GM10847 (cell line): ENCODE measurements around the gene RSAD1.

Source experiments
- POLR2A ChIP-seq: IDR thresholded peaks from 2 replicates; pipeline ENCODE4 v1.6.1; 2011; ENCODE audit not compliant: insufficient read length; ENCODE audit errors: extremely low read depth

Gene RSAD1

DNA sequence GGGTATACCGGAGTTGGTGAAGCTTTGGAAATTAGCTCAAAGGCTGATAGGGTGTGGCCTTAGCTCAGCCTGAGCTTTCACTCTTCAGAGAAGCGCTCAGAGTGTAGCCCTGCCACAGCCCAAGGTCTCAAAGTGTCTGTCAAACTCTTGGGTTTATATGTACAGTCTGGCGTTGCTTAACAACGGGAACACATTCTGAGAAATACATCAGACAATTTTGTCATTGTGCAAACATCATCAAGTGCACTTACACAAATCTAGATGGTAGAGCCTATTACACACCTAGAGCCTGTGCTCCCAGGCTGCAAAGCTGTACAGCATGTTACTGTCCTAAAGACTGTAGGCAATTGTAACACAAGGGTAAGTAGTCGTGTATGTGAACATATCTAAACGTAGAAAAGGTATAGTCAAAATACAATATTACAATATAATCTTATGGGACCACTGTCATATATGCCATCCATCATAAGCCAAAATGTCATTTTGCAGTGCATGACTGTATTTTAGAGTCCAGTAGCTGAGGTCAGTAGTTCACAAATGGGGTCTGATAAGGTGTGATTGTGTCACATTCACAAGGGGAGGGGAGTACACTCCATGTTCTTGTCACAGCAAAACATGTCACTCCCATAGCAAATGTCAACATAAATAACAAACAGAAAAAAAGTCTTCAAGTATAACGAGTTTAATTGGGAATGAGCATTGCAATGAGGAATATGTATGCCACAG is 30.6 kb upstream of the RSAD1 start:
- no peak for TF ChIP-seq POLR2A

DNA sequence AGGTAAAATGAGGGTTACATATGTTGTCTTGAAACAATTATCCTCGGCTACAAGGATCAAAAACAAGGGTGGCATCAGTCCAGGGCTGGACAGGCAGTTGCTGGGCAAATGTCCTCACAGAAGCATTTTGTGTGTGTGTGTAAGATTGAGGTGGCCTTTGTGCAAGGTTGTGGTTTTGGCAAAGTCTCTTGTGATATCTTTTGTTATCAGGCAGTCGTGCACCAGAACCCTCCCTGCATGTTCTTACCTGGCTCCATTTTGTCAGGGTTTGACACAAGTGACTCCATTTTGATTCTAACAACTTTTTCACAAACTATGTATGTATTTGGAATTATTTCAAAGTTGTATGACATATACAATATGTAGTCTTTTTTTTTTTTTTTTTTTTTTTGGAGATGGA is 30.0 kb upstream of the RSAD1 start:
- TF ChIP-seq POLR2A: no peak

DNA sequence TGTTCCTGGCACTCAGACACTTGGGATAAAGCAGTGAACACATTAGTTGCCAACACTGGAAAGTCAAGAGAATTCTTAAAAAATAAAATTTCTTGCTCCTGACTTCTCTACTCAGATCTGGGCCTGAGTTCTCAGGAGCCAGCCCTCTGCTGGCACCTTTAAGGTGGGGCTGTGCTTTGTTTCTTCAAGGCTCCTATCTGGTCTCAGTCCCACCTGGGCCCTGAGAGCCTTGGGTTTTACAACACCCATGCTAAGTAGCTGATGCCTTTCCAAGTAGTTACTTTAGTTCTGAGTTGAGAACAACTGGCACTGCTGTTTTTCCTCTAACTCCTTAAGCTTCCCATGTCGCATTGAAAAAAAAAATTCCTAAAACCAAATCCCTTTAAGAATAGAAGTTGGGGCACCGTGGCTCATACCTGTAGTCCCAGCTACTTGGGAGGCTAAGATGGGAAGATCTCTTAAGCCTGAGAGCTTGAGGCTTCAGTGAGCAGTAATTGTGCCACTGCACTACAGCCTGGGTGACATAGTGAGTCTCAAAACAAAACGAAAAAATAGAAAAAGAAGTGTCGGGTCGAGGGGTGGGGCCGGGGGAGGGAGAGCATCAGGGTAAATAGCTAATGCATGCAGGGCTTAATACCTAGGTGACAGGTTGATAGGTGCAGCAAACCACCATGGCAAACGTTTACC is 26.6 kb upstream of the RSAD1 start:
- TF ChIP-seq POLR2A: no peak

DNA sequence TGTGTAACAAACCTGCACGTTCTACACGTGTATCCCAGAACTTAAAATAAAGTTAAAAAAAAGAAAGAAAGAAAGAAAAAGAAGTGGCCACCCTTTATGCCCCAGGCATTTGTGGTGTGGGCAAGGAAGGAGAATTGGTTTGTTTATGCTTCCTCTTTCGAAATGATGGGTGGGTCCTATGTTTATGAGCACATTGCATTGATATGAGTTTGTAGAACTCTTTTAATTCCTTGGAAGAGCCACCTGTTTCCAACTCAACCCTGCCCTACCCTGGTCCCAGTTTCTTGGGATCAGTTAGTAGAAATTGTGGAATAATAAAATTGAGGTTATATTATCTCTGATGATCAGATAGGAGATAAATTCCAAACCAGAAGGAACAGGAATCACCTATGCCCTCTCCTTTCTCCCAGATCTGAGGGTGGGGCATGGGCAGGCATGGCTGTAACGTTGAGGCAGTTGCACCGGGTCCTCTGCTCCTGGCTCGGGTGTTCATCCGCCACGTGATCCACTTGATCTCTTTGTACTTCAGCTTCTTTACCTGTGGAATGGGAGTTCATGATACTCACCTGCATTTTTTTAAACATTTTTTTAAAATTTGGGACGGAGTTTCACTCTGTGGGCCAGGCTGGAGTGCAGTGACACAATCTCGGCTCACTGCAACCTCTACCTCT is 25.9 kb upstream of the RSAD1 start:
- TF ChIP-seq POLR2A: no peak

DNA sequence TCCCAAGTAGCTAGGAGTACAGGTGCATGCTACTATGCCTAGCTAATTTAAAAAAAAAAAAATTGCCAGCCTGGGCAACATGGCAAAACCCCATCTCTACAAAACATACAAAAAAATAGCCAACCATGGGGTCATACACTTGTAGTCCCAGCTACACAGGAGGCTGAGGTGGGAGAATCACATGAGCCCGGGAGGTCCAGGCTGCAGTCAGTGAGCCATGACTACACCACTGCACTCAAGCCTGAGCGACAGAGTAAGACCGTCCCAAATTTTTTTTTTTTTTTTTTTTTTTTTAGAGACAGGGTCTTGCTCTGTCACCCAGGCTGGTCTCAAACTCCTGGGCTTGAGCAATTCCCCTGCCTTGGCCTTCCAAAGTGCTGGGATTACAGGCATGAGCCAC is 24.8 kb upstream of the RSAD1 start:
- TF ChIP-seq POLR2A: no peak

DNA sequence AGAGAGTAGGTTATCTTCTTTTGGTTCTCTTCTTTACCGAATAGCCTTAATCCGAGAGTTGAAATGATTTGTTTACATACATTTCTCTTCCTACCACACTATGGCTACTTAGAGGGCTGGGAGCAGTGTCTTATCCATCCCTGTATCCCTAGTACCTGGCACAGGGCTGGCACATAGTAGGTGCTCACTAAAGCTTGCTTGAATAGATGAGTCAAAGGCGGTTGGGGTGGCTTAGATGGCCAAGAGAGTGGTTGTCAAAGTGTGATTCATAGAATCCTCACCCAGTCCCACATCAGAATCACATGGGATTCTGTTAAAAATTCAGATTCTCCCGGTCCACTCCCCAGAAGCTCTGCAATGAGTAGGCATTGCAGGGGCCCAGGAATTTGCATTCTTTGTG is 21.0 kb upstream of the RSAD1 start:
- no peak for TF ChIP-seq POLR2A

DNA sequence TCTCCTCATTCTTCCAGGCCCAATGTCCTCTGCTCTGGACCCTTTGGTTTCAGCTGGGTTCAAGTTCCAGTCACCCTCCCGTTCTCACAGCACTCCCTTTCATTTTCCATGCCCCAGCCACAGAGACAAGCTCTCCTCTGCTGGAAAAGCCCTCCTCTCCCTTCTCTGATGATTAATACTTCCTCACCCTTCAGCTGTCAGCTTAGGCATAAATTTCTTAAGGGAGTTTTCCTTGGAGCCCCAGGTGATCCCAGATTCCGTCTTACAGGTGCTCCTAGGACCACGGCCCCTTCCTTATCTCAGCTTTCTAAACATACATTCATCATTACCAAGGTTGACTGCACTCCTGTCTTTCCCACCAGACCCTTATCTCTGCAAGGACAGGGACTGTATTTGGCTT is 20.4 kb upstream of the RSAD1 start:
- TF ChIP-seq POLR2A: no peak

DNA sequence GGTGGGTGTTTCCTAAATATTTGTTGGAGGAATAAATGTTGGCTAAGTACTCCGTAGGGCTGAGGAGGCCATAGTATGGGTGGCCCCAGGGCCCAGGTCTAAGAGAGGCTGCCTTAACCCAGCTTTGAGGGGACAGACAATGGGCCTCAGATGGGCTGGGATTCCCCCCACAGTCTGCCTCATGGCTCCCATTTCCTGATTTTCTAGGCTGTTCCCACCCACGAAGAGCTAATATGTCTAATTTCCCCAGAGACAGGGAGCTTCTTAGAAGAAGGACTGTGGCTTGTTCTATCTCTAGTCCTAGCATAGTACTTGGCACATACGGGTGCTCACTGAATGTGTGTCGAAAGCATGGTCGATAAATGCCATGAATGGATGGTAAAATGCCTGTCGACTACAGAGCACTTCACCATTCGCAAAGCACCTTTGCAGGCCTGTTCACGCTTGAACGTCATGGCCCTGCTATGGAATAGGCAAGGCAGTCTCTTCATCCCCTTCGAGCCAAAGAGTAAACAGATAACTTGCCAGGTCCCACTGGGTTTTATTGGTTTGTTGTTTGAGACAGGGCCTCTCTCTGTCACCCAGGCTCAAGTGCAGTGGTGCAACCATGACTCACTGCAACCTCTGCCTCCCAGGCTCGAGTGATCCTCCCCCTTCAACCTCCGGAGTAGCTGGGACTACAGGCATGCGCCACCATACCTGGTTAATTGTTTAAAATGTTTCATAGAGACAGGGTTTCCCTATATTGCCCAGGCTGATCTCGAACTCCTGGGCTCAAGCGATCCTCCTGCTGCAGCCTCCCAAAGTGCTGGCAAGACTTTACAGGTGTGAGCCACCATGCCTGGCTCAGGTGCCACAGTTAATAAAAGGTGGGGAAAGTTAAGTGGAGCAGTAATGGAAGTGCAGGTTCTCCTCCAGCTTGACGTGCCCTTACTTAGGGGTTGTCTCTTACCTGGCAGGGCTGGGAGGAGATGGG is 19.7 kb upstream of the RSAD1 start:
- TF ChIP-seq POLR2A: no peak

DNA sequence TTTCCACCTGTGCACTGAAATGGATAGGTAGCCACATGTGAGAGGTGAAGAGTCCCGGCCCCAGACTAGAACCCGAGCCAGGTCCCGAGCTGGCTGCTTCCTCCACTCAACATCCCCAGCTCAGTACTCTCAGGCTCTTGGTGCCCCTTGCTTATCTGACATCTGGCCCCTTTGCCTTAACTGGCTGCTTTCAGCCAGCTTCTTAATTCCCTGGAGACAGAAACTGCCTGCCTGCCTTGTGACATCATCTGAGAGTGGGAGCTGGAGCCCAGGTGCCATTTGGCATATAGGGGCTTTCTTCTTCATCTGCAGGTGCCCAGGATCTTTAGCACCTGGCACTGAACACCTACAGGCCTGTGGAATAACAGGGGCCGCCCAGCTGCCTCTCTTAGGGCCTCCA is 18.9 kb upstream of the RSAD1 start:
- no peak for TF ChIP-seq POLR2A

DNA sequence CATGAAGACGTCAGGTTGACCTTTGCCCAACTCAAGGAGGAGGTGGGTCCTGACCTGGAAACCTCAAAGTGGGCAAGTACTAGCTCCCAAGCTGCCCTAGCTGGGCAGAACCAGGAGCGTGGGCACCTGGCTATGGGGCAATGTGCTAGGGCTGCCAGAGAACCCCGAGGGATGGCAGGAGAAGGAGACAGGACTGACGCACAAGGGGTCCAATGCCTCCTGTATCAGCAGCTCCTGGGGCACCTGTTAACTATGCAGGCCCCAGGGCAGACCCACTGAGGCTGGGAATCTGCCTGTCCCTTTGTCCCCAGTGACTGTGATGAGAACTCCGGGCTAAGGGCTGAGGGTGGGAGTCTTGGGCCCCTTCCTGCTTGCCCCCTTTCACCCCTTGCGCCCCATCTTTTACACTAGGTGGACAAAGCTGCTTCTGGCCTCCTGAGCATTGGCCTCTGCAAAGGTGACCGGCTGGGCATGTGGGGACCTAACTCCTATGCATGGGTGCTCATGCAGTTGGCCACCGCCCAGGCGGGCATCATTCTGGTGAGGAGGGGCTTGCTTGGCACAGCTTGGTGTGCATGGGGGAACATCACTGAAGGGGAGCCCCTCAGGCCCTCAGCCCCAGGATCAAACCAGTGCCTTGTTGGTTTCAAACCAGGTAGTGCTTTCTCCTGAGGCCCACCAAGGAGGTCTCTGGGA is 17.7 kb upstream of the RSAD1 start:
- no peak for TF ChIP-seq POLR2A

DNA sequence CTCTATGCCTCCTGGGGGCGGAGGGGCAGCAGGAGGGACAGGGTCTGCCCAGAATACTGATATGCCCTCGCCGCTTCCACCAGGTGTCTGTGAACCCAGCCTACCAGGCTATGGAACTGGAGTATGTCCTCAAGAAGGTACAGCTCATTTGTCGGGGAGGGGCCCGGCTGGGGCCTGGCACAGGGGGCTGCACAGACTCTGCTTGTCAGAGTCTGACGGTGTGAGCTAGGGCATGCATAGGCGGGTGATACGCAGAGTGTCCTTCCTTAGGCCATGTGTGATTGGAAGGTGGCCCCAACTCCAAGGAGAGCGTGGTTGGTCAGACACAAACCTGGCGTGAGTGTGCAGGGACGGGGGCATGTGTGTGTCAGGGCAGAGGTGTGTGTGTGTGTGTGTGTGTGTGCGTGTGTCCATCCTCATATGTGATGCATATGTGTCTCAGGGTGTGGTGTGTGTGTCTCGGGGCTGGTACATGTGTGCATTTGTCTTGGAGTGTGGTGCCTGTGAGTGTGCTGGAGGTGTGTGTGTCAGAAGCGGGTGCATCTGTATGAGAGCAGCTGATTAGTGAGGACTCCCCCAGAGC is 17.0 kb upstream of the RSAD1 start:
- TF ChIP-seq POLR2A: no peak

DNA sequence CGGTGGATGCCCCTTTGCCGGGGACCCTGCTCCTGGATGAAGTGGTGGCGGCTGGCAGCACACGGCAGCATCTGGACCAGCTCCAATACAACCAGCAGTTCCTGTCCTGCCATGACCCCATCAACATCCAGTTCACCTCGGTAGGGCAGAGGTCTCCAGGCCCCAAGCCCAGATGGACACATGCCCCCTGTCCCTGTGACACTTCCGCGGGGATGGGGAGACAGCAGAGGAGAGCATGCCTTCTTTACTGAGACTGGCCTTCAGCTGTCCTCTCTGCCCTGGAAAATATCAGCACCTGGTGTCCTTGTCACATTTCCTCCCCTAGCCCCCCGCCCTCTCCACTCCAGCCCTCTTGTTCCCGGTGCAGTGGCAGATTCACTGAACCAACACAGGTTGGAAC is 16.2 kb upstream of the RSAD1 start:
- no peak for TF ChIP-seq POLR2A

DNA sequence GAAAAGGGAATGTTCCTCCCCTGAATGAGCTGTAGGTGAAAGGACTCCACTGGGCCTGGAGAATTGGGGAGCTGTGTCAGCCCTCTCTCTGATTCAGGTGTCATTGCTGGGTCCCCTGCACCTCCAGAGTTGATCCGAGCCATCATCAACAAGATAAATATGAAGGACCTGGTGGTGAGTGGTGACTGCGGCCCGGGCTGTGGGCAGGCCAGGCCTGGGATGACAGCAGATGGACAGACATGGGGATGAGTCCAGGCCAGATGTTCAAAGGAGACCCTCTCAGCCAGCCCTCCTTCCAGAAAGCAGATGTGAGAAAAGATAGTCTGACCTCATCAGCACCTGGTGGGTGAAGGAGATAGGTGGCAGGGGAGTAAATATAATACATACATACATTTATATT is 14.5 kb upstream of the RSAD1 start:
- no peak for TF ChIP-seq POLR2A

DNA sequence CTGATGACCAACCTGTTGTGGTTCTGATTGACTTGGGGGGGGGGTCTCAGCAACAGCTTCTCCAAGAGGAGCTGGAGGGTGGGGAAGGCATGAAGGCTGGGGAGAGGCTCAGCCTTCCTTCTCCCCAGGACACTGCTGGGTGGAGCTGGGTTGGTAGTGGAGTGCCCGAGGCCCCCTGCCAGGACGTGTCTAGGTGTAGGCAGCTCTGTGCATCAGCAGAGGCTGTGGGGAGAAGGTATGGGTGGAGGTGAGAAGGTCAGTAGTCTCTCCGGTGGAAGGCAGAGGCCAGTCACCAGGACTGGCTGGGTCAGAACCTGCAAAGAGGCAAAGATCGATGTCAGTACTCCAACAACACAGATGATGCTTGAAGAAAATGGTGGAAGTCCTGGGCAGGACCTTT is 13.9 kb upstream of the RSAD1 start:
- no peak for TF ChIP-seq POLR2A
